T-helper 1 cell treated with Interleukin-12 subunit alpha and Interleukin-12 subunit beta and Interleukin-4 antibody, amounts not matched to agents 30 μg/mL and 1 μg/mL, for 36 hours (primary cell): ENCODE measurements around the gene NHLH2.

Experiments
- H3K27ac Mint-ChIP-seq: one replicate; pipeline ENCODE4 v1.8.0; 2021; ENCODE audit warnings: mild to moderate bottlenecking, mixed read lengths
- H3K27me3 Mint-ChIP-seq: one replicate; pipeline ENCODE4 v1.8.0; 2021; ENCODE audit warnings: low read depth, mixed read lengths
- H3K36me3 Mint-ChIP-seq: one replicate; pipeline ENCODE4 v1.8.0; 2021; ENCODE audit warnings: low read depth, mixed read lengths
- H3K4me1 Mint-ChIP-seq: one replicate; pipeline ENCODE4 v1.8.0; 2021; ENCODE audit warnings: low read depth, mixed read lengths
- H3K4me3 Mint-ChIP-seq: one replicate; pipeline ENCODE4 v1.8.0; 2021; ENCODE audit warnings: mild to moderate bottlenecking, moderate library complexity, mixed read lengths
- H3K9me3 Mint-ChIP-seq: one replicate; pipeline ENCODE4 v1.8.0; 2021; ENCODE audit warnings: mixed read lengths

Gene NHLH2

DNA sequence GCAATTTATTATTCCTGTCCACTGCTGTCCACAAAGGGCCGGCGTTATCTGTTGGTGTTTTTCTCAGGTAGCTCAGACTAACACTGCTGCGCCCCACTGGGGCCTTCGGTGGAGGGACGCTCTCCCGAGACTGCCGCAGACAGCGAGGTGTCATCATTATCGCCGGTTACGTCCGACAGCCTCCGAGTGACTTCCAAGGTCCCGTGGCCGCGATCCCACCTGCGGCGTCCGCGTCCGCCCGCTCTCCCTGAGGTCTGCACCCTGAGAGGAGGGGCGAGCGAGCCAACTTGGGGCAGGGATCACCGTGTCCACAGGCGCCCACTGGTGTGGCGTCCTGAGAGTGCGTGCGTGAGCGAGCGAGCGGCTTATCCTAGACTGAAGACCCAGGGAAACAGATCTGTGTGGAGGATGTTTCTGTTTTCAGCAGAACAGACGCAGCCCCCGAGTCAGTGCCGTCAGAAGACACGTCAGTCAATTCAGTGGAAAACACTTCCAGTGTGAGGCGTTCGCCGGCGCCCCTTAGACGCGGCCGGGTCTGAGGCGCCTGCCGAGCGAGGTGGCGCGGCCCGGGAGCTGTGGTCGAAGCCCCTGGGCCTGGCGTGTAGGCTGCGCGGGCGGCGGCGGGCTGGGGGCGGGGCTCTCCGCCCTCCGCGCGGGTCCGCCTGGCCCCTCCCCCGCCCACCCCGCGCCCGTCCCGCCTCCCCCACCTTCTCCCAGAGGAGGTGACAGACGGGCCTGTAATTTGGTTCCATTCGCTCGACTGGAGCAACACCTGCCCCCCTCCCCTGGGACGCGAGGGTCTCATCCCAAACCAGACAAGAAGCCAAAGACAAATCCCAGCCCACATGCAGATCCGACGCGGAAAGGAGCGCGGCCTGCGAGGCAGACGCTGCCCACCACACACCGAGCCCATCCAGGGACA is 12.6 kb downstream of the NHLH2 start:
- no peak overlapping the region for H3K27ac Mint-ChIP-seq
- no peaks in the 10 kb centered on the region for H3K9me3 Mint-ChIP-seq
- no peaks in the 10 kb centered on the region for H3K36me3 Mint-ChIP-seq
- peaks cover 4% of the 10 kb centered on the region for H3K4me1 Mint-ChIP-seq
- peak overlapping the region; percentile 41 for H3K4me3 Mint-ChIP-seq
- peaks cover 66% of the 10 kb centered on the region for H3K27me3 Mint-ChIP-seq

DNA sequence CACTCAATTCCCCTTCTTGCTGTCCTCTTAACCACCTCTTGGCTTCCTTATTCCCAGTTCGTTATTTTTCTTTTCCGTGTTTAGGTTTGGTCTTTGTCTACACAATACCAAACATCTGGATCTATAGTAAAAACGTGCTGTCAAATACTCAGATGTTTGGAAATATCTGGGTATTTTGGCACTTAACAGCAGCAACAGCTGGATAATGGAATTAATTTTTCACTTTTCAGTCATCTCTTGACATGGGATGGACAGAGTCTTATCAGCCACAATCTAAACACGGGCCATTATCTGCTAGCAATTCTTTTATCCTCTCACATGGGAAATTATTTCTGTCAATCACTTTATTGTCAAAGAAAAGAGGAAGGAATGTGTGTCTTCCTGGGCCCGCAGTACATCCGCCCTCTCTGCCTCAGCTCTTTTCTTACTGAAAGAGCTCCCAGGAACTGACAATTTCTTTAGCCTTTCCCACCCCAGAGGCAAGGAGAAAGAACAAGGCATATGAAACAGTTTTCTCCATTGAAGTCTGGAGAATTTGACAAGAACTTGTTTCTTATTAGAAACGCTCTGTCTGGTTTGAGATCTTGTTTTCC is 13.4 kb downstream of the NHLH2 start:
- H3K4me3 Mint-ChIP-seq: no peak overlapping the region
- peaks cover 4% of the 10 kb centered on the region for H3K4me1 Mint-ChIP-seq
- no peaks in the 10 kb centered on the region for H3K9me3 Mint-ChIP-seq
- peaks cover 70% of the 10 kb centered on the region for H3K27me3 Mint-ChIP-seq
- no peak overlapping the region for H3K27ac Mint-ChIP-seq
- H3K36me3 Mint-ChIP-seq: no peaks in the 10 kb centered on the region

GRCh38 chr1:115826628-115827027 is 14.3 kb downstream of the NHLH2 start:
- H3K4me1 Mint-ChIP-seq: peaks cover 4% of the 10 kb centered on the region
- no peaks in the 10 kb centered on the region for H3K36me3 Mint-ChIP-seq
- peaks cover 73% of the 10 kb centered on the region for H3K27me3 Mint-ChIP-seq
- H3K4me3 Mint-ChIP-seq: no peak overlapping the region
- no peaks in the 10 kb centered on the region for H3K9me3 Mint-ChIP-seq
- H3K27ac Mint-ChIP-seq: no peak overlapping the region

DNA sequence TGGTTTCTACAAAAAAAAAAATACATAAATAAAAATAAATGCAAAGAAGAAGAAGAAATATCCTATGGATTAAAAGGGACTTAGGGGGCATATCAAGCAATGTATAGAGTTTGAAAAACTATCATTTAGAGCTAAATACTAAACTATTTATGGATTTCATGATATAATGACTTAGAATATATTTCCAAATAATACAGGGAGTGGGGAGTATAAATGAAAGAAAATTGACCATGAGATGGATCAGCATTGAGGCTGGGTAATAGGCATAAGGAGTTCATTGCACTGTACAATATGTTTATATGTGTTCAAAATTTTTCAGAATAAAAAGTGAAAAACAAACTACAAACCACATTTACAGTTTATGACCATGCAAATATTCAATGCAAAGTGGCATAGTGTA is 18.8 kb downstream of the NHLH2 start:
- Mint-ChIP-seq H3K27ac (no peak overlapping the region), H3K27me3 (peaks cover 53% of the 10 kb centered on the region), H3K36me3 (no peaks in the 10 kb centered on the region), H3K9me3 (no peaks in the 10 kb centered on the region), H3K4me1 (no peaks in the 10 kb centered on the region), H3K4me3 (no peak overlapping the region)

- Mint-ChIP-seq H3K4me1 (no peaks in the 10 kb centered on the region), H3K36me3 (no peaks in the 10 kb centered on the region), H3K4me3 (no peak overlapping the region), H3K27me3 (peaks cover 12% of the 10 kb centered on the region), H3K27ac (no peak overlapping the region), H3K9me3 (no peaks in the 10 kb centered on the region)
These were observed 25.2 kb downstream of the NHLH2 start for GRCh38 chr1:115815694-115816093.

DNA sequence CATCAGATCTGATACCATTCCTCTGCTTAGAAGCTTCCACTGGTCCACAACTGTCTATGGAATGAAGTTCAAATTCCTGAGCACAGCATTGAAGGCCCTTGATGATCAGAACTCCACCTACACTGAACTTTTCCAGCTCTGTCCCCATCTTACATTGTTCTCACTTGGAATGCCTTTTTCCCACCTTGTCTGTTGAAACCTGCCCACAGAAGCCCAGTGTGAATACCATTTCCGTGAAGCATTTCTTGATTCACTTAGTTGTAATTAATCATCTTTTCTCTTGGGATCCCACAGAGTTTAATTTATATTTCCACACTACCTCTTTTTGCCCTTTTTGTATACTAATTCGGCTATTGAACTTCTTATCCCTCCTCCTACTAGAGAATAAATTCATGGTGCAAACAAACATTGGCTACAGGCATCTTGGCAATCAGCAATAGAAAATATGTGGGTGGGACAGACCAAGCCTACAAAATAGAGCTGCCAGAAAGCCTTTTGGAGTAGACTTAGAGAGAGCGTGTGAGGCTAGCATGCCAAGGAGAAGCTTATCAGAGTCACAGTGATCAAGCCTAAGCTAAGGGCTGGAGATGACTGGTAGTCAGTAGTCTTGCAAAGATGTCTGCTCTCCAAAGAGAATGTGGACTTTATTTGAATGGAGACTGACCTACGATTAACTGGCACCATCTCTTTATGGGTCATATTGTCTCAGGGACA is 26.1 kb downstream of the NHLH2 start:
- Mint-ChIP-seq H3K27me3 (peaks cover 12% of the 10 kb centered on the region), H3K4me3 (no peak overlapping the region), H3K27ac (no peak overlapping the region), H3K4me1 (no peaks in the 10 kb centered on the region), H3K9me3 (no peaks in the 10 kb centered on the region), H3K36me3 (no peaks in the 10 kb centered on the region)

- peaks cover 8% of the 10 kb centered on the region for H3K27me3 Mint-ChIP-seq
- no peak overlapping the region for H3K27ac Mint-ChIP-seq
- H3K36me3 Mint-ChIP-seq: no peaks in the 10 kb centered on the region
- no peak overlapping the region for H3K4me3 Mint-ChIP-seq
- H3K9me3 Mint-ChIP-seq: no peaks in the 10 kb centered on the region
- H3K4me1 Mint-ChIP-seq: no peaks in the 10 kb centered on the region
These were observed 27.2 kb downstream of the NHLH2 start for GRCh38 chr1:115813727-115814126.

DNA sequence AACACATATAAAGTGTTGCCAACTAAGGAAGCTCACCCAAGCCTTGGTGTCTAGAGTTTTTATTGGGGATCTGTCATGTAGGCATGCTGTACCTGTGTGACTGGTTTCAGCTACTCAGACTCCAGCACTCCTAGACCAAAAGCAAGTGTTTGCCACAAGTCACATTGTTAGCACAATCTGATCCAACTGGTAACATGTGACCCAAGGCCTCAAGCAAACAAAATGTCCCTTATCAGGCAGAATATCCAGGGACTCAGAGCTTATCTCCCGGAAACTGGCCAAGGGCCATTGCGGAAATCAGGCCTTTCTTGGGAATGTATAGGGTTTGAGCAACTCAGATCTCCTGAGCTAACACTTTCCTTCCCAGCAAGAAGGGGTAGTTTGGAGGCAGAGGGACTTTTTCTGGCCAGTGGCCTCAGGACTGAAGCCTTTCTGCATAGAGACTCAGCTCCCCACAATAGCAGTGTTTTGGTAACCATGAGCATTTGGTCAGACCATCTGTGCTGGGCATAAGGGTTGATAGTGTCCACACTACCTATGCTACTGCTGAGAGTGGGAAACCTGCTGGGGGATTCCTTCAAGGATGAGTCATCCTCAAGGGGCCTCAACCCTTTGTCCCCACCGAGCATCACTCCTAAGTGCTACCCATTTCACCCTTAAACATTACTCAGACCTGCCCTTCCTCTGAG is 29.6 kb downstream of the NHLH2 start:
- H3K4me3 Mint-ChIP-seq: no peak overlapping the region
- peaks cover 11% of the 10 kb centered on the region for H3K27me3 Mint-ChIP-seq
- H3K36me3 Mint-ChIP-seq: no peaks in the 10 kb centered on the region
- no peaks in the 10 kb centered on the region for H3K9me3 Mint-ChIP-seq
- no peaks in the 10 kb centered on the region for H3K4me1 Mint-ChIP-seq
- H3K27ac Mint-ChIP-seq: no peak overlapping the region

- no peaks in the 10 kb centered on the region for H3K36me3 Mint-ChIP-seq
- H3K4me1 Mint-ChIP-seq: no peaks in the 10 kb centered on the region
- H3K4me3 Mint-ChIP-seq: no peak overlapping the region
- H3K27me3 Mint-ChIP-seq: peaks cover 11% of the 10 kb centered on the region
- no peak overlapping the region for H3K27ac Mint-ChIP-seq
- no peaks in the 10 kb centered on the region for H3K9me3 Mint-ChIP-seq
These were observed 30.3 kb downstream of the NHLH2 start for GRCh38 chr1:115810609-115811008.

DNA sequence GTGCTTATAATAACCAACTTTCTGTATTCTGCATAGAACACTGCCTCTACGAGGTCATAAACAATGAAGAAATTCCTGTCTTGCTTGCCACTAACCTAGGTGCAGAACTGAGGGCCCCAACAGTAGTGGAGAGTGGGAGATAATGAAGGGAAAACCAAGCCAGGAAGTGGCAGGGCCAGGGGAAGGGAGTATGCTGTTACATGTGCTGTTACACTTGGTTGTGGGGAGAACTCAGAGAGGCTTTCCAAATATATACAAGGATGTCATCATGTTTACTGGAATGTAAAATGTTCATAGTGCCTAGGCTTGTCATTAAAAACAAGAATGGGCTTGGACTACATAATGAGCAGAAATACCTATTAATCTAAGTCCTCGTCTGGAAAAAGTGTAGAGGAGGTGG is 31.1 kb downstream of the NHLH2 start:
- H3K4me3 Mint-ChIP-seq: no peak overlapping the region
- no peaks in the 10 kb centered on the region for H3K4me1 Mint-ChIP-seq
- no peaks in the 10 kb centered on the region for H3K9me3 Mint-ChIP-seq
- H3K36me3 Mint-ChIP-seq: no peaks in the 10 kb centered on the region
- H3K27ac Mint-ChIP-seq: no peak overlapping the region
- peaks cover 8% of the 10 kb centered on the region for H3K27me3 Mint-ChIP-seq

- Mint-ChIP-seq H3K27ac (no peak overlapping the region), H3K27me3 (peaks cover 6% of the 10 kb centered on the region), H3K4me3 (no peak overlapping the region), H3K36me3 (no peaks in the 10 kb centered on the region), H3K4me1 (no peaks in the 10 kb centered on the region), H3K9me3 (no peaks in the 10 kb centered on the region)
These were observed 31.9 kb downstream of the NHLH2 start for GRCh38 chr1:115809076-115809475.

- no peak overlapping the region for H3K27ac Mint-ChIP-seq
- no peak overlapping the region for H3K4me3 Mint-ChIP-seq
- peaks cover 3% of the 10 kb centered on the region for H3K27me3 Mint-ChIP-seq
- H3K9me3 Mint-ChIP-seq: no peaks in the 10 kb centered on the region
- no peaks in the 10 kb centered on the region for H3K4me1 Mint-ChIP-seq
- H3K36me3 Mint-ChIP-seq: no peaks in the 10 kb centered on the region
These were observed 33.2 kb downstream of the NHLH2 start for GRCh38 chr1:115807723-115808122.

GRCh38 chr1:115805597-115805996 is 35.3 kb downstream of the NHLH2 start:
- Mint-ChIP-seq H3K9me3 (no peaks in the 10 kb centered on the region), H3K27me3 (peaks cover 3% of the 10 kb centered on the region), H3K4me1 (no peaks in the 10 kb centered on the region), H3K4me3 (no peak overlapping the region), H3K36me3 (no peaks in the 10 kb centered on the region), H3K27ac (no peak overlapping the region)

DNA sequence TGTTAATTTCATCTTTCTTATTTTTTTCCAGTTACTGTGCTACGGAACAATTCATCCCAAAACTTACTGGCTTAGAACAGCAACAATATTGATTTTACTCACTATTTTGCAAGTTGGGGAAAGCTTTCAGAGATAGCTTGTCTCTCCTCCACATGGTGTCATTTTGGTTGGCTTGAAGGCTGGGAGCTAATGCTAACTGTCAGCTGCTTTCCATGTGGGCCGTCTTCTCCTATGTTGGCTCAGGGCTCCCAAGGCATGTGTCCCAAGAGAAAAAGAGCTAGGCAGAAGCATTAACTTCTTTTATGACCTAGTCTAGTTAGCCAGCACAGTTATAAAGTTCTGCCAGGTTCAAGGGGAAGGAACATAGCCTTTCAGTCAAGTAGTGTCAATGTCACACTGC is 38.5 kb downstream of the NHLH2 start:
- H3K9me3 Mint-ChIP-seq: no peaks in the 10 kb centered on the region
- H3K27ac Mint-ChIP-seq: no peak overlapping the region
- H3K4me3 Mint-ChIP-seq: no peak overlapping the region
- H3K27me3 Mint-ChIP-seq: peaks cover 6% of the 10 kb centered on the region
- H3K4me1 Mint-ChIP-seq: no peaks in the 10 kb centered on the region
- no peaks in the 10 kb centered on the region for H3K36me3 Mint-ChIP-seq
